KMS-11 (cell line): ENCODE measurements around the gene SLC25A42.
"Not testable (repeated sequence)": the region's sequence is repeated elsewhere in the genome, so short reads cannot be mapped to it uniquely, and the experiment has no call there.

Source experiments
- H2AFZ ChIP-seq: fragments of 200-600 bp; sonication (generic); 2 replicates; pipeline ENCODE4 v1.6.1; 2016; ENCODE audit warnings: antibody characterized with exemption, mixed run types, low read depth
- H3K27ac ChIP-seq: fragments of 200-600 bp; sonication (generic); 2 replicates; pipeline ENCODE4 v1.6.1; 2016; ENCODE audit warnings: mild to moderate bottlenecking, mixed run types
- H3K27me3 ChIP-seq: fragments of 200-600 bp; sonication (generic); 2 replicates; pipeline ENCODE4 v1.6.1; 2017; ENCODE audit warnings: mild to moderate bottlenecking, low read depth, mixed run types, moderate library complexity; ENCODE audit not compliant: insufficient read depth
- H3K36me3 ChIP-seq: fragments of 200-600 bp; sonication (generic); 2 replicates; pipeline ENCODE4 v1.6.1; 2017; ENCODE audit warnings: mild to moderate bottlenecking, mixed run types; ENCODE audit not compliant: insufficient read depth
- H3K4me1 ChIP-seq: fragments of 200-600 bp; sonication (generic); 2 replicates; pipeline ENCODE4 v1.6.1; 2016; ENCODE audit warnings: mild to moderate bottlenecking, low read depth, mixed run types; ENCODE audit not compliant: poor library complexity, severe bottlenecking
- H3K4me2 ChIP-seq: fragments of 200-600 bp; sonication (generic); 2 replicates; pipeline ENCODE4 v1.7.0; 2016; ENCODE audit warnings: mild to moderate bottlenecking, mixed run types
- H3K4me3 ChIP-seq: fragments of 200-600 bp; sonication (generic); IDR thresholded peaks from 2 replicates; pipeline ENCODE4 v1.6.1; 2017; ENCODE audit warnings: low read depth, low read length, mixed read lengths; ENCODE audit not compliant: insufficient read depth
- H3K79me2 ChIP-seq: fragments of 200-600 bp; sonication (generic); 2 replicates; pipeline ENCODE4 v1.6.1; 2016; ENCODE audit warnings: low read depth, mixed run types; ENCODE audit not compliant: insufficient read depth
- H3K9ac ChIP-seq: fragments of 200-600 bp; sonication (generic); 2 replicates; pipeline ENCODE4 v1.6.1; 2016; ENCODE audit warnings: mild to moderate bottlenecking, mixed run types
- H4K20me1 ChIP-seq: fragments of 200-600 bp; sonication (generic); 2 replicates; pipeline ENCODE4 v1.6.1; 2016; ENCODE audit warnings: mild to moderate bottlenecking, mixed run types; ENCODE audit not compliant: insufficient read depth
- CTCF ChIP-seq: fragments of 200-600 bp; sonication (generic); conservative IDR thresholded peaks from 2 replicates; pipeline ENCODE4 v1.6.1; 2017; ENCODE audit warnings: low read depth, mild to moderate bottlenecking, antibody characterized with exemption, low read length, moderate library complexity, mixed read lengths

Gene SLC25A42

GRCh38 chr19:19134687-19135158 is 70.9 kb downstream of the SLC25A42 start:
- H3K27me3 ChIP-seq = no peaks in the 10 kb centered on the region
- H2AFZ ChIP-seq = no peak overlapping the region
- no peak overlapping the region for H3K9ac ChIP-seq
- no peak for TF ChIP-seq CTCF
- no peaks in the 10 kb centered on the region for H3K36me3 ChIP-seq
- peaks cover 12% of the 10 kb centered on the region; the same call in 1 of the 2 replicates for H3K79me2 ChIP-seq
- no peaks in the 10 kb centered on the region for H4K20me1 ChIP-seq
- H3K4me2 ChIP-seq = no peak overlapping the region
- no peak overlapping the region for H3K27ac ChIP-seq
- no peak overlapping the region for H3K4me3 ChIP-seq
- no peaks in the 10 kb centered on the region for H3K4me1 ChIP-seq

- not testable (repeated sequence) for H3K4me2 ChIP-seq, H3K27me3 ChIP-seq, H4K20me1 ChIP-seq, H3K4me3 ChIP-seq, H3K9ac ChIP-seq, H2AFZ ChIP-seq, H3K4me1 ChIP-seq, H3K36me3 ChIP-seq, H3K27ac ChIP-seq
- H3K79me2 ChIP-seq = peaks cover 12% of the 10 kb centered on the region; the same call in 1 of the 2 replicates
Observed at GRCh38 chr19:19135713-19136112, 71.9 kb downstream of the SLC25A42 start.

DNA sequence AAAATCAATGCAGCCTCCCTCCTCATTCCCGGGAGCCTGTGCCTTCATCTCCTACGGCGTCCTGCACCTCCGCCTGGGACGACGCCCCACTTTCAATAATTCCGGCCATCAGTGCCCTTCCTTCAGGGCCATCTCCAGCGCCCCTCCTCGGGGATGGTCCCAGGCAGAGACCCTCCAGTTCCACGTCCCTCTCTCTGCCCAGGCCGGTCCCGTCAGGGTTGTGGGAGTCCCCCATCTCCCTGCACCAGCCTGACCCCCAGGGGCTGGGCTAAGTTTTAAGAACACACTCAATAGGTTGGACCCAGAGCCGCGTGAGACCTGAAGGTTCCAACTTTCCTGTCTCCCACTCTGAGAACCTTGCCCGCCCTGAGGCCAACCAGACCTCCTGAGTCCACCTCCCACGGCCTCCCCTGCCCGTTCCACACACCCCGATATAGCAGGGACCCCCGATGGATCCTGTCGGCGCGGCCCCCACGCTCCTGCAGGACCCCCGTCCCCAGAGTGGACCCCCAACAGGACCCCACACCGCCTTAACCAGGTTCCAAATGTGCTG is 73.8 kb downstream of the SLC25A42 start:
- H3K4me3 ChIP-seq = peak overlapping the region; percentile 34
- peak overlapping the region; percentile 91 for H3K9ac ChIP-seq
- no peaks in the 10 kb centered on the region for H3K27me3 ChIP-seq
- no peak for TF ChIP-seq CTCF
- H3K4me2 ChIP-seq = peak overlapping the region; percentile 85
- no peaks in the 10 kb centered on the region for H3K36me3 ChIP-seq
- no peaks in the 10 kb centered on the region for H4K20me1 ChIP-seq
- H2AFZ ChIP-seq = peak overlapping the region; percentile 88
- H3K27ac ChIP-seq = peak overlapping the region; percentile 42
- no peaks in the 10 kb centered on the region for H3K4me1 ChIP-seq
- peaks cover 12% of the 10 kb centered on the region; the same call in 1 of the 2 replicates for H3K79me2 ChIP-seq

DNA sequence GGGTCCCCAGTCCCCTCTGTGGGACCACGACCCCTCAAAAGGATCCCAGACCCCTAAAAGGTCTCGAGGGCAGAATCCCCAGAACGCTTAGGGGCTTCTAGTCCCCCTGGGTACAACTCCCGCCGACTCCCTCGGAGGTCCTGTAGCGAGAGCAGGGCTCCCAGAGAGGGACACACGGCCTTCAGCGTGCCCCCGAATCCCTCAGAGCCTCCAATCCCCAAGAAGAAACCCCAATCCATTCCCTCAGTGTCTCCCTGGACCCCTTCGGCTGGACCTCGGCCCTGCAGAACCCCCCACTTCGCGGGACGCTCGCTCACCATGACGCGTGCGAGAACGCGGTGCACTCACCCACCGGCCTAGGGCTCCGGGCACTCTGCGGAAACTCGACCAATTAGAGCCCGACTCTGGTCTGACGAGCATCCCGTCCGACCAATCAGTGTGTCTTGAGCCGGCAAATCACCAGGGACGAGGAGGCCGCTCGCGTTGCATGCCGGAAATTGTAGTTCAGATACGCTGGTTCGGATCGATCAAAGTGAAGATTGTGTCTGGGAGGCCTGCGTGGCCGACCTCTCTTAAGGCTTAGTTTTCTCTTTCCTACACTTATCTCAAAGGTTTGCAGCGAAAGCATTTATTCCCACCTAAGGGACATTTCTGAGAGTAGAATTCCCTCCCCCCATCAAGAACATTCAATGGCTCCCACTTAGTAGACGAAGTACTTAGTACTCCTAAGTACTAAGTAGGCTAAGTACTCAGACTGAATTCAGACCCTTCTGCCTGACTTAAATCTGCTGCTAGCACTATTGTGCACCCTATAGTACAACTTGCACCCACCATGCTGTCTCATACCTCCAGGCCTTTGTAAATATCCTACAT is 74.6 kb downstream of the SLC25A42 start, which contains the start of gene TMEM161A:
Gene TMEM161A (minus strand): TSS at position 370 of the 873 bp plus-strand sequence. CDS start 50 bp downstream, at position 320.
- peak within 1 kb of the TSS; percentile 91 for H3K9ac ChIP-seq
- no peak for TF ChIP-seq CTCF
- peak within 1 kb of the TSS; percentile 88 for H2AFZ ChIP-seq
- no peaks in the 10 kb centered on the region for H3K36me3 ChIP-seq
- H4K20me1 ChIP-seq = no peaks in the 10 kb centered on the region
- H3K4me3 ChIP-seq = peak within 1 kb of the TSS; percentile 34
- peak within 1 kb of the TSS; percentile 85 for H3K4me2 ChIP-seq
- peak within 1 kb of the TSS; percentile 42 for H3K27ac ChIP-seq
- no peaks in the 10 kb centered on the region for H3K4me1 ChIP-seq
- peaks cover 12% of the 10 kb centered on the region; the same call in 1 of the 2 replicates for H3K79me2 ChIP-seq
- no peaks in the 10 kb centered on the region for H3K27me3 ChIP-seq
